ENCODE measurements around the gene FANCM.

GRCh38 chr14:45198551-45198950 is 62.8 kb downstream of the FANCM start:
- no peak for TF ChIP-seq BHLHE40 (IDR thresholded peaks at IDR 0.05; ENCODE audit: borderline replicate concordance)
- TF ChIP-seq ZNF384 (IDR thresholded peaks at IDR 0.05) = no peak
- TF ChIP-seq HDGF (IDR thresholded peaks at IDR 0.05; ENCODE audit: borderline replicate concordance) = no peak
- TF ChIP-seq TARDBP (IDR thresholded peaks at IDR 0.05) = no peak
- TF ChIP-seq FOXA1 (IDR thresholded peaks at IDR 0.05) = no peak
- no peak for TF ChIP-seq FOXM1 (IDR thresholded peaks at IDR 0.05; ENCODE audit: borderline replicate concordance)
- no peak for TF ChIP-seq SUZ12 (IDR thresholded peaks at IDR 0.05)
- no peak for TF ChIP-seq LEF1 (IDR thresholded peaks at IDR 0.05; ENCODE audit: borderline replicate concordance)
- TF ChIP-seq L3MBTL2 (conservative IDR thresholded peaks at IDR 0.05) = no peak
- no peak for TF ChIP-seq ELF4 (IDR thresholded peaks at IDR 0.05)
